Mucosa of descending colon (tissue), 3 donors: ENCODE data around the gene ARRB2. TPM values are rescaled to one million over a fixed set of nuclear protein-coding genes. Genes with fewer than 3 reads are reported as not detected.
A peak's percentile ranks its signal among the peaks of the same experiment; 100 is the strongest.
"Not testable (repeated sequence)": the region's sequence is repeated elsewhere in the genome, so short reads cannot be mapped to it uniquely, and the experiment has no call there.

Experiments used
- ATAC-seq: fragments of 200-7000 bp; cut with Tn5 transposase; one replicate; pipeline ENCODE4 v1.9.1; 2020; ENCODE audit warnings: mild to moderate bottlenecking, moderate library complexity
- DNase-seq, 3 donors: peaks; one replicate each; pipeline ENCODE4 v3.0.0-alpha.2; 2020
- H3K36me3 ChIP-seq: fragments of 200-600 bp; one replicate; pipeline ENCODE4 v1.8.0; 2021; ENCODE audit warnings: low read depth, mild to moderate bottlenecking
- H3K4me1 ChIP-seq: fragments of 200-600 bp; one replicate; pipeline ENCODE4 v1.8.0; 2021; ENCODE audit warnings: low read depth, mild to moderate bottlenecking
- H3K4me3 ChIP-seq: fragments of 200-600 bp; one replicate; pipeline ENCODE4 v1.8.0; 2021; ENCODE audit warnings: mild to moderate bottlenecking
- H3K9me3 ChIP-seq: fragments of 200-600 bp; one replicate; pipeline ENCODE4 v1.8.0; 2021; ENCODE audit warnings: mild to moderate bottlenecking
- CTCF ChIP-seq: fragments of 200-600 bp; IDR thresholded peaks from one replicate; pipeline ENCODE4 v1.8.0; 2022; ENCODE audit warnings: antibody characterized with exemption, mild to moderate bottlenecking
- intact Hi-C, 2 donors: fragments of 100-400 bp; cut with DNase I in 1 of 2; cut with micrococcal nuclease in 1 of 2; formaldehyde crosslinking; loops; one replicate each; pipeline versions ENCODE4 v1.11.0 to v1.11.1; 2022; cut with DNase I, micrococcal nuclease
- total RNA-seq, 3 donors: library from RNA; stranded (reverse); fragmentation: NEBNext Ultra II Directional in 2 of 3; extraction: Animal tissue kit (Norgen Biotek cat#: 25700) in 2 of 3; gene quantifications; one replicate each; pipeline versions ENCODE4 v1.2.1 to v1.2.4, GENCODE V29; 2021 to 2023
- donor health status: DM: no; HTN: no; CAD: no; lungs with moderate emphysema.
- donor health status: DM: no; HTN: no; CAD: no.
- donor health status: DM: no; HTN: yes; CAD: no.

Gene ARRB2
- total RNA-seq, 3 donors from 2014 or later: 29.7 to 56.5 (median 49.9) TPM

- intact Hi-C loops: no loop called here
- ATAC-seq (no peak), DNase-seq (no peak)
- Histone ChIP-seq H3K4me3 (no peak overlapping the region), H3K9me3 (no peaks in the 10 kb centered on the region), H3K36me3 (no peaks in the 10 kb centered on the region), H3K4me1 (no peaks in the 10 kb centered on the region)
- no peak for TF ChIP-seq CTCF
These were observed 35.8 kb upstream of the ARRB2 start for GRCh38 chr17:4674685-4674998.

GRCh38 chr17:4675791-4676190, 34.6 kb upstream of the ARRB2 start:
- intact Hi-C loops: no loop called here
- no peak for ATAC-seq
- no peaks in the 10 kb centered on the region for H3K4me1 ChIP-seq

GRCh38 chr17:4676791-4677190, 33.6 kb upstream of the ARRB2 start:
- TF ChIP-seq CTCF: no peak
- intact Hi-C loops: no loop called here
- Histone ChIP-seq H3K4me3 (no peak overlapping the region), H3K4me1 (no peaks in the 10 kb centered on the region), H3K36me3 (no peaks in the 10 kb centered on the region), H3K9me3 (no peaks in the 10 kb centered on the region)
- ATAC-seq (no peak), DNase-seq (no peak)

More at GRCh38 chr17:4675791-4676190, 34.6 kb upstream of the ARRB2 start:
- H3K9me3 ChIP-seq: no peaks in the 10 kb centered on the region
- no peak for TF ChIP-seq CTCF
- no peak for DNase-seq
- H3K4me3 ChIP-seq: no peak overlapping the region
- H3K36me3 ChIP-seq: no peaks in the 10 kb centered on the region

GRCh38 chr17:4678448-4679026, 31.9 kb upstream of the ARRB2 start:
- Histone ChIP-seq H3K4me1 (no peaks in the 10 kb centered on the region), H3K36me3 (no peaks in the 10 kb centered on the region), H3K9me3 (no peaks in the 10 kb centered on the region), H3K4me3 (no peak overlapping the region)
- no peak for TF ChIP-seq CTCF
- DNase-seq (no peak), ATAC-seq (peak; percentile 15)
- intact Hi-C loops: no loop called here

GRCh38 chr17:4679658-4680057, 30.8 kb upstream of the ARRB2 start:
- ATAC-seq (peak; percentile 28), DNase-seq (no peak)
- Histone ChIP-seq H3K4me3 (no peak overlapping the region), H3K4me1 (no peaks in the 10 kb centered on the region), H3K9me3 (no peaks in the 10 kb centered on the region), H3K36me3 (no peaks in the 10 kb centered on the region)
- no peak for TF ChIP-seq CTCF
- intact Hi-C loops: no loop called here

- H3K36me3 ChIP-seq, H3K9me3 ChIP-seq, H3K4me3 ChIP-seq, H3K4me1 ChIP-seq, intact Hi-C loops, ATAC-seq, DNase-seq: not testable (repeated sequence)
These were observed 26.7 kb upstream of the ARRB2 start for GRCh38 chr17:4683739-4684138.

- not testable (repeated sequence) for ATAC-seq
These were observed 20.6 kb upstream of the ARRB2 start for GRCh38 chr17:4689872-4690271.

More at GRCh38 chr17:4689872-4690271, 20.6 kb upstream of the ARRB2 start:
- H3K4me1 ChIP-seq, DNase-seq, H3K4me3 ChIP-seq, H3K9me3 ChIP-seq, intact Hi-C loops, H3K36me3 ChIP-seq: not testable (repeated sequence)
